Raji (cell line): Measurements from ENCODE around the gene SEC61A1.

Experiments used
- POLR2A ChIP-seq: IDR thresholded peaks from 2 replicates; pipeline ENCODE4 v1.6.1; 2011; ENCODE audit warnings: low read depth, low read length, control low read depth; ENCODE audit not compliant: insufficient read depth

SEC61A1 gene

DNA sequence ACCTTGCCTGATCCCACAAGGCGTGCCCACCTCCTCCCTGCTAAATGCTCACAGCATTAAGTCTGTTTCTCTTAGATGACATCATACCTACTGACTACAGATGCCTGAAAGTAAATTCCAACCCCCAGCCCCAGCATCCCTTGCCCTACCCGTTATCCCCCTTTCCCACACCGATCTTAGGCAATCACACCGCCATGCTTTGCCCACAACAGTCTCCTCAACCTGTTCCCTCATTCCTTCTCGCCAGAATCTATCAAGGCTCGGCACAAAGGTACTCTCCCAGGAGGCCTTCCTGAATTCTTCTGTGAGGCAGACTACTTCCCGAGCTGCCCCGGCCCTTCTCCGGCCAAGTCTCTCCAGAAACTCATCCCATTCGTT lies 789 bp upstream of the SEC61A1 start:
- no peak for TF ChIP-seq POLR2A

DNA sequence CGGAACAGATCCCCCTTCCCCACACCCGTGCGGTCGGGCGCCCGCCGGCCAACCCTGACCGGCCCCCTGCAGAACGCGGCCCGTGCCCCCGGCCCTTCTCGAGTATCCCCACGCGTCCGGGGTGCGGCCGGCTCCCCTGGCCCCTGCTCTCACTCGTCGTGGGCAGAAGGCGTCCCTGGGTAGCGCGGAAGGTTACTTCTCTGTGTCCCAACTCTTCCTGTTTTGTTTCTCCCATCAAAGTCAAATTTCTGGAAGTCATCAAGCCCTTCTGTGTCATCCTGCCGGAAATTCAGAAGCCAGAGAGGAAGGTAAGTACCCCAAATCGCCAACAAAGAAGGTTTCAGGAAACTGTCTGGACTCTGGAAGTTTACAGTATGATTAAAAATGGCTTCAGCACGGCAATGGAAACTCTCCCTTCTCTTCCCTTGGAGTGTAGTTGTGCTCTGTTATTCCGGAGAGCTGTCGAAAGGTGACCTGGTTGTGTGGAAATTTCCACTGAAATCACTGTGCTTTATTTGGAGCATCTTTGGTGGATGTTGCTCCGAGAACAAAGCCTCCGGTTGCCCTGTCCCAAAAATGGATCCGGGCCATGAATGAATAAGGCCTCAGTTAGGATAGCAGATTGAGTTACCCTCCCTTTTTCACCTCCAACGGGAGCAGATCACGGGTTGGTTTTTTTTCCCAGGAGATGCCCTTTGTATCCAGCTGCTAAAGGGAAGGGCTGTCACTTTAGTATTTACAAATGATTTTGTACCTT lies 536 bp downstream of the SEC61A1 start:
- TF ChIP-seq POLR2A = no peak

DNA sequence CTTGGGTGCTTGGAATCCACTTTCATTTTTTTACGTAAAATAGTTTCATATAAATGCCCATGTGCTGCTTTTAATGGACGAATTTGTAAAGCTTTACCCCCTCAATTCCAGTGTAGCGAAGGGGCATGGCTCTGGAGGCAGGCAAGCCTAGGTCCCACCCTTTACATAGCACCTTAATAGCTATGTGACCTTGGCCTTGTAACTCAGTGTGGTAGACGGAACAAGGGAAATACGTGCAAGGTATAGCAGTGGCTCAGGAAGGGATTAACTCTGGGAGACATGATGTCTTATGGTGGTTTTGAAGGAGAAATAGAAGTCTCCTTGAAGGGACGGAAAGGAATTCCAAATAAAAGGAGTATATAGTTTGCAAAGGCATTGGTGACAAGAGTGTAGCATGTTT lies 1.4 kb downstream of the SEC61A1 start:
- TF ChIP-seq POLR2A = no peak

DNA sequence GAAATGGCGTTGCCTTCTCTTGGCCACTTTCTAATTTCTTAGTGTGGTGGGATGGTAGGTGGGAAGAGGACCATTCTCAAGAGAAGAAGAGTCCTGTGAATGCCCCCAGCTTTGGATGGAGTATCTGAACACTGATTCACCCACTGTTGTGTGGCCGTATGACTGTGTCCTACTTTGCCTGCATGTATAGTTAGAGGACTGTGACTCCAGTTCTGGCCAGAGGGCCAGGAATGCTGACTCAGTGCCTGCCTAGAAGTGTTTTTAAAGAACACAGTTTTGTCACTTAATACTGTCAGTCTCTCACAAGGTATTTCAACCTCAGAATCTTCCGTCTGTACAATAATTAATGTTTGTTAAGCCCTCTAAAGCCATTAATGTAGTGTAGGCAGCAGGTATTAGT lies 2.1 kb downstream of the SEC61A1 start:
- no peak for TF ChIP-seq POLR2A

DNA sequence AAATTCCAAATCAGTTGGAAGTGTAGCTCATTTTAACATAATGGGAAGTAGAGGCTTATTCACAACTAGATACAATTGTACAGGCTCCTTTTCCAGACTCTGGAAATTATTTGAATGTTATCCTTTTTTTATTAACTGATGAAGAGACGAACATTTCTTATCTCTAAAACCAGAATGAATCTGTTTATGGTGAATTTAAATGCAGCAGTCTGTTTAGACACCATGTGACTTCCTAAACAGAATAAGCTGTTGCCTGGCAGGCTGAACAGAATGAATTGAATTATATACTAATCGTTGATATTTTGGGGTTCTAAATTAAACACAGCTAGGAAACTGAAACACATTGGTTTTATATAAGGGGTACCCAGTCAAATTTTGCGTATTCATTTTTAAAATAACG lies 4.0 kb downstream of the SEC61A1 start:
- no peak for TF ChIP-seq POLR2A

DNA sequence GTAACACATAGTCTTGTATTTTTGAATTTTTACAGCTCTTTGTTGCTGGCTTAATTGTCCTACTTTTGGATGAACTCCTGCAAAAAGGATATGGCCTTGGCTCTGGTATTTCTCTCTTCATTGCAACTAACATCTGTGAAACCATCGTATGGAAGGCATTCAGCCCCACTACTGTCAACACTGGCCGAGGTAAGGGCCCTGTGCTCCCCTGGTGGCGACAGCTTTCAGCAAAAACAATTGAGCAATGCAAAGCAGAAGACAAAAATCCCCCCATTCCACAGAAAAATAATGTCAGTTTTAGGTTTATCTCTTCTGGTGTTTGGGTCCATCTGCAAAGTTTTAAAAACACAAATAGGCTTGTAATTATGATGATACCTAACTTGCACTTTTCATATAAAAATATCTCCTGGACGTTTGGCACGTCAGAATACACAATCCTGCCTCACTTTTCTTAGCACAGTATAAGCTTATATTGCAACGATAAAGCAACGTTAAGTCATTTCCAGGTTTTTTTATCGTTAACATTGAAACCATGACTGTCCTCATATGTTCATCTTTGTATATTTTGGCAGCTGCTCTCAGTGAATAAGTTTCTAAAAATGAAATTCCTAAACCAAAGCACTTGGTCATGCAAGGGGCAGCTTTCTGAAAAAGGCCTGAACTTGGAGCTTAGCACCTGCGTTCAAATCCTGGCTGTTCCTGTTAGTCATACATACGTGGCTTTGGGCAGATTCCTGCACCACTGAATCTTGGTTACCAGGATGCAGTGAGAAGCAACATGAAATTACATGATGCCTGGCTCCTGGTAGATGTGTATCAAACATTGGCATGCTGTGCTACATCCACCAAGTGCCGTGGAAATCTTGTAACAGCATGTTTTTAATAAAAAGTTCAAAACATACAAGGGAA lies 8.5 kb downstream of the SEC61A1 start:
- TF ChIP-seq POLR2A = no peak

DNA sequence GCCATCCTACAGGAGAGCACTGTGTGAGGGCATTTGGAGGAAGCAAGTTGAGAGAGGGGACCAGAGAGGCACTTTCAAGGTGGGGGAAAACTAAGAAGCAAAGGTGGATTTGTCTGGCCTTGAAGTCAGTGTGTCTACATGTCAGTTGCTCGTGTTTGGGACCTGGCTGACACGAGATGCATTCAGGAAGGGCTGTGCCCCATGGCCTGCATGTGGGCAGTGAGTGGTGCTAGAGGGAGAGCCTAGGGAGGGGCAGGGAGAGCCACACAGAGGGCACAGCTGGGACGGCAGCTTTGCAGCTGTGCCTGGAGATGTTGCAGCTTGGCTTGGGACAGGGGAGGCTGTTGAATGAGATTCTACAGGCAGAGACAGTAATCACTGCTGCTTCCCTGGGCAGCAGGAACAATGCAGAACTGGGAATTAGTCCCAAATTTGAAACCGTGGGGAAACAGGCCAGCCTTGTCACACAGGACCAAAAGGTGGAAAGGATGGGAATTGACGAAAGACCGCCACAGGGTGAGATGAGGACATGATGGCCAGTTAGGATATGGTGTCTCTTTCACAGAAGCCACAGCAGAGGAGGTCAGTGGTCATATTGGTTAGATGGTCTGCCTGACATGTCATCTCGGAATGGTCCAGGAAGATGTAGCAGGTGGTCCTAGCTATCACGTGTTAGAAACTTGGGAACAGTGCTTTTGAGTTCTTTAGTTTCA lies 10.0 kb downstream of the SEC61A1 start:
- no peak for TF ChIP-seq POLR2A

DNA sequence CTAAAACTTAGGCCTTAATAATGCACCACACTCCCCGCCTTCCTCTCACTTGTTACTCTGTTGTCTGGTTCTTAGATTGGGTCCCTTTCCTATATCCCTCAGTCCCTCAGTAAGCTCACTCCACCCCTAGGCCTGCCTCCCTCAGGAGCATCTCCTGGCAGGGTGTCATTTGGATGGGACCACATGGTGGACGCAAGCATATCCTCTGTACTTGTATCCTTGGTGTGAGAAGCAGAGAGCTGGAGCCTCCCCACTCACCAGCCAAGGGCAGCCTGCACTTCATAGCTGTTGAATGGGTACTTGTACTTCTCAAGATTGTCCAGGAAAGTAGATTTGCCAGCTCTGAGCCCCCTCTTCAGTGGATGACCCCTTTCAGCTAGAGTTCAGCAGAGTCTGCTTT lies 11.6 kb downstream of the SEC61A1 start:
- no peak for TF ChIP-seq POLR2A

GRCh38 chr3:128064962-128065361 lies 12.7 kb downstream of the SEC61A1 start:
- no peak for TF ChIP-seq POLR2A

DNA sequence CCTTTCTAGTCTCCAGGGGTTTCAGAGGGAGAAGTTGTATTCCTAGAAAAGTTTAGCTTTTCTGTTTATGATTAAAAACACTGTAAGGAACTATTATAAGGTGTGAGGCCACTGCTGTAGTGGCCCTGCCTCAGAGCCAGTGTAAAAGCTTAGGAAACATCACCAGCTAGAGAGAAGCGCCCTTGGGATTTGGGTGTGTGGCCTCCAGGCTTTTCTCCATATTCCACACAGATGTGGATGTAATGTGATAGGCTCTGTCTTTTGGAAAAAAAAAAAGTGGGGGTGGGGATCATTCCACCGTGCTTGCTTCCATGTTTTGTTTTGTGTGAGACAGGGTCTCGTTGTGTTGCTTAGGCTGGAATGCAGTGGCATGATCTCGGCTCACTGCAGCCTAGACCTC lies 13.9 kb downstream of the SEC61A1 start:
- TF ChIP-seq POLR2A = no peak

DNA sequence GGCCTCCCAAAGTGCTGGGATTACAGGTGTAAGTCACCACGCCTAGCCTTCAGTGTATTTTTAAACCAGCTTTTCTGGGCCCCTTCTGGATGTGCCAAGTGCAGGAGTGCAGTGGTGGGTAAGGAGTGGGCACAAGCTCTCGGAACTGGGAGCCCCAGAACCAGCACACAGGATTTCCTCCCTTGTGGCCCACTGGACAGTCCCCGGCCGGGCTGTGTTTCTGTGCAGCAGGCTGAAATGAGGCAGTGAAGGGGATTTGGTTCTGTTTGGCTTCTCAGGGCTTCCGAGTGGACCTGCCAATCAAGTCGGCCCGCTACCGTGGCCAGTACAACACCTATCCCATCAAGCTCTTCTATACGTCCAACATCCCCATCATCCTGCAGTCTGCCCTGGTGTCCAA lies 14.4 kb downstream of the SEC61A1 start:
- no peak for TF ChIP-seq POLR2A

DNA sequence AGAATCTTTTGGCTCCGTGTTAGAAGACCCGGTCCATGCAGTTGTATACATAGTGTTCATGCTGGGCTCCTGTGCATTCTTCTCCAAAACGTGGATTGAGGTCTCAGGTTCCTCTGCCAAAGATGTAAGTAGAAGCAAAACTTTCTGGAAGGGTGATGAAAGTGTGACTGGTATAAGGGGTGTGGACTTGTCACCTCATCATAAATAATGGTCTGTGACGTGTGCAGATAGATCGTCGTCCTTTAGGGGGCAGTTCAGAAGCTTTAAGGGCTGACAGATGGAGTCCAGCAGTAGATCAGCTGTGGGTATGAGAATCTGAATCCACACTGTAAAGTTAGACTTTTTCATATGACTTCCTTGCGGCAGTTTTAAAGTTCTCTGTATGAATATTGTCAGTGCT lies 15.3 kb downstream of the SEC61A1 start:
- no peak for TF ChIP-seq POLR2A

DNA sequence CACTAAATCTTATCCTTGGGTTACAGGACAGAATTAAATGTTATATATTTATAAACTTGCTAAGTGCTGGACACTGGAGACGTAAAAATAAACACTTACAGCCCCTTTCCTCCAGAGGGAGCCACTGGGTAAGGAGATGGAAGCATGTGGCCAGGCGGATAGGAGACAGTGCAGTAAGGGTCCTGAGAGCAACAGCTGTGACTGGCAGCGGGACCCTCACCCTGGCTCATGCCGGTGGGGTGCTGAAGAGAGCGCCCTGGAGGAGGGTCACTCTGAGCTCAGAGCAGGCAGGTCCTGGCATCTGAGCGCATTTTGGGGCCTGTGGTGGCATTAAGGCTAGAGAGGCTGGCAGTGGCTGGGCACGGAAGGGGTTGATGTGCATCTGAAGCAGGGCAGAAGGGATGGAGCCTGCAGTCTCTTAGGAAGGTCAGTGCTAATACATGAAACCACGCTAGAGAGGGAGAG lies 16.0 kb downstream of the SEC61A1 start:
- no peak for TF ChIP-seq POLR2A

DNA sequence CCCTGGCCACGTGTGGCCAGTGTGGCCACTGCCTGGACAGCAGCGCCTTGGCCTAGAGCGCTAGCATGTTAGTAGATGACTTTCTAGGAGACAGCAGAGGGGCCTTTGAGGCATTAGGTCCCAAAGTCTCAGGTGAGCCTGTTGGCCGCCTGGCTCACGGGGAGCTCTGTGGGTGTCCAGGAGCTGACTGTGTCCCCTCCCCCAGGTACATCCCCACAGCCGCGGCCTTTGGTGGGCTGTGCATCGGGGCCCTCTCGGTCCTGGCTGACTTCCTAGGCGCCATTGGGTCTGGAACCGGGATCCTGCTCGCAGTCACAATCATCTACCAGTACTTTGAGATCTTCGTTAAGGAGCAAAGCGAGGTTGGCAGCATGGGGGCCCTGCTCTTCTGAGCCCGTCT lies 17.0 kb downstream of the SEC61A1 start:
- no peak for TF ChIP-seq POLR2A

GRCh38 chr3:128070898-128071591 lies 18.8 kb downstream of the SEC61A1 start:
- TF ChIP-seq POLR2A = no peak
